Iris pigment epithelial cell (primary cell): ENCODE data around the gene CD3E.

Experiments
- DNase-seq: peaks from one replicate; pipeline ENCODE4 v3.0.0-alpha.2; 2011; ENCODE audit warnings: low read depth

CD3E gene

GRCh38 chr11:118304568-118305248 is at the start of gene CD3E:
Gene CD3E (plus strand): TSS chr11:118304730. CDS start chr11:118304953, 223 bp downstream.
- DNase-seq = no peak

GRCh38 chr11:118258410-118258809 is 46.1 kb upstream of the CD3E start:
- DNase-seq = no peak

GRCh38 chr11:118259138-118259537 is 45.4 kb upstream of the CD3E start:
- DNase-seq = no peak

GRCh38 chr11:118260353-118260752 is 44.2 kb upstream of the CD3E start:
- no peak for DNase-seq

GRCh38 chr11:118263112-118263511 is 41.4 kb upstream of the CD3E start:
- DNase-seq = no peak

- DNase-seq = no peak
Measured at GRCh38 chr11:118263695-118264568, 40.6 kb upstream of the CD3E start, which contains the start of gene MPZL2. Gene MPZL2 (minus strand): TSS chr11:118264297. CDS start chr11:118264153, 144 bp downstream.

- no peak for DNase-seq
Measured at GRCh38 chr11:118264569-118265465, 39.7 kb upstream of the CD3E start.

GRCh38 chr11:118265954-118266353 is 38.6 kb upstream of the CD3E start:
- DNase-seq = no peak

- DNase-seq = no peak
Measured at GRCh38 chr11:118267486-118267885, 37.0 kb upstream of the CD3E start.

- no peak for DNase-seq
Measured at GRCh38 chr11:118272001-118272400, 32.5 kb upstream of the CD3E start.

- no peak for DNase-seq
Measured at GRCh38 chr11:118274186-118274585, 30.3 kb upstream of the CD3E start.

GRCh38 chr11:118275176-118275575 is 29.4 kb upstream of the CD3E start:
- DNase-seq = peak; percentile 57

- DNase-seq = no peak
Measured at GRCh38 chr11:118276422-118276821, 28.1 kb upstream of the CD3E start.

- DNase-seq = peak; percentile 57
Measured at GRCh38 chr11:118277312-118277711, 27.2 kb upstream of the CD3E start.

GRCh38 chr11:118281284-118281683 is 23.2 kb upstream of the CD3E start:
- DNase-seq = no peak

GRCh38 chr11:118282606-118283005 is 21.9 kb upstream of the CD3E start:
- no peak for DNase-seq

GRCh38 chr11:118283037-118283636 is 21.4 kb upstream of the CD3E start:
- no peak for DNase-seq

GRCh38 chr11:118283756-118284350 is 20.7 kb upstream of the CD3E start:
- DNase-seq = no peak

- no peak for DNase-seq
Measured at GRCh38 chr11:118286545-118286944, 18.0 kb upstream of the CD3E start.

GRCh38 chr11:118287006-118287405 is 17.5 kb upstream of the CD3E start:
- peak; percentile 45 for DNase-seq

- no peak for DNase-seq
Measured at GRCh38 chr11:118289401-118289800, 15.1 kb upstream of the CD3E start.
